Measurements from ENCODE around the gene ITPKA.
"Not testable (repeated sequence)": the region's sequence is repeated elsewhere in the genome, so short reads cannot be mapped to it uniquely, and the experiment has no call there.

ITPKA gene

GRCh38 chr15:41493205-41493901 is at the start of gene ITPKA:
Gene ITPKA, plus strand, starts transcription at chr15:41493874. Its CDS starts 54 bp downstream, at chr15:41493928.
- DNase-seq: peak; percentile 26 to 77 (median 70)

GRCh38 chr15:41445399-41445798 is 48.3 kb upstream of the ITPKA start:
- DNase-seq: no peak

- DNase-seq: no peak
These were observed 31.4 kb upstream of the ITPKA start for GRCh38 chr15:41462084-41462795.

GRCh38 chr15:41464889-41465580 is 28.6 kb upstream of the ITPKA start:
- DNase-seq: no peak

GRCh38 chr15:41465822-41466421 is 27.8 kb upstream of the ITPKA start:
- DNase-seq: peak in 2 of 6 experiments; percentile 17 to 37

GRCh38 chr15:41466711-41467110 is 27.0 kb upstream of the ITPKA start:
- no peak for DNase-seq

GRCh38 chr15:41469644-41470043 is 24.0 kb upstream of the ITPKA start:
- DNase-seq: not testable (repeated sequence)

GRCh38 chr15:41473418-41473817 is 20.3 kb upstream of the ITPKA start:
- DNase-seq: no peak

GRCh38 chr15:41474436-41474835 is 19.2 kb upstream of the ITPKA start:
- DNase-seq: no peak

GRCh38 chr15:41474941-41475340 is 18.7 kb upstream of the ITPKA start:
- no peak for DNase-seq

- DNase-seq: no peak
These were observed 17.1 kb upstream of the ITPKA start for GRCh38 chr15:41476416-41477048.

GRCh38 chr15:41480396-41481140 is 13.1 kb upstream of the ITPKA start:
- no peak for DNase-seq

GRCh38 chr15:41482110-41482877 is 11.4 kb upstream of the ITPKA start:
- DNase-seq: no peak

- DNase-seq: no peak
These were observed 10.6 kb upstream of the ITPKA start for GRCh38 chr15:41483115-41483514.

- DNase-seq: no peak
These were observed 10.2 kb upstream of the ITPKA start for GRCh38 chr15:41483519-41483918.

- DNase-seq: no peak
These were observed 8.6 kb upstream of the ITPKA start for GRCh38 chr15:41484937-41485625.

GRCh38 chr15:41486286-41486685 is 7.4 kb upstream of the ITPKA start:
- no peak for DNase-seq

GRCh38 chr15:41487381-41487780 is 6.3 kb upstream of the ITPKA start:
- DNase-seq: no peak

GRCh38 chr15:41487802-41488201 is 5.9 kb upstream of the ITPKA start:
- no peak for DNase-seq

- no peak for DNase-seq
These were observed 4.0 kb upstream of the ITPKA start for GRCh38 chr15:41489641-41490040.

GRCh38 chr15:41490355-41490754 is 3.3 kb upstream of the ITPKA start:
- no peak for DNase-seq
